ENCODE results near the gene ZKSCAN3.

The ZKSCAN3 gene

DNA sequence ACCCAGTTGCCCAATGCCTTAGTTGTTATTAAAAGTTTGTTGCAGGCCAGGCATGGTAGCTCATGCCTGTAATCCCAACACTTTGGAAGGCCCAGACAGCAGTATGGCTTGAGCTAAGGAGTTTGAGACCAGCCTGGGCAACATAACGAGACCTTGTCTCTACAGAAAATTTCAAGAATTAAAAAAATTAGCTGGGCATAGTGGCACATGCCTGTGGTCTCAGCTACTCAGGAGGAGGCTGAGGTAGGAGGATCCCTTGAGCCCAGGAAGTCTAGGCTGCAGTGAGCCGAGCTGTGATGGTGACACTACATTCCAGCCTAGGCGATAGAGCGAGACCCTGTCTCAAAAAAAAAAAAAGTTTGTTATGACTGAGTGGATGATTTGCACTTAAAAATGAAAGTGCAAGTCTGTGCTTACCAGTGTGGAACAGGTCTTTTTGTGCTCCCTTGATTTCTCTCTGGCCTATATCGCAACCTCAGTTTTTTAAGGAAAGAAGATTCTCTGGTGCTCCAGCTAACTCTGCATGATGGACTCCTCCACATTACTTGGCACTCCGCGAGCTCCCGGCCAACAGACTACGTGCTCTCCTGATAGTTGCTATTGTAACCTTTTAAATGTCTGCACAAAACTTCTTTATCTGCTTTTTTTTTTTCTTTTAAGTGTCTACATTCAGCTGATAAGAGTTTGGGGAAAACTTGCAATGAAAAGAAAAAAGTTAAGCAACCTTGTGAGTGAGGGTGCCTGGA is 22.1 kb downstream of the ZKSCAN3 start (continued):
- TF ChIP-seq, protein P1, sequence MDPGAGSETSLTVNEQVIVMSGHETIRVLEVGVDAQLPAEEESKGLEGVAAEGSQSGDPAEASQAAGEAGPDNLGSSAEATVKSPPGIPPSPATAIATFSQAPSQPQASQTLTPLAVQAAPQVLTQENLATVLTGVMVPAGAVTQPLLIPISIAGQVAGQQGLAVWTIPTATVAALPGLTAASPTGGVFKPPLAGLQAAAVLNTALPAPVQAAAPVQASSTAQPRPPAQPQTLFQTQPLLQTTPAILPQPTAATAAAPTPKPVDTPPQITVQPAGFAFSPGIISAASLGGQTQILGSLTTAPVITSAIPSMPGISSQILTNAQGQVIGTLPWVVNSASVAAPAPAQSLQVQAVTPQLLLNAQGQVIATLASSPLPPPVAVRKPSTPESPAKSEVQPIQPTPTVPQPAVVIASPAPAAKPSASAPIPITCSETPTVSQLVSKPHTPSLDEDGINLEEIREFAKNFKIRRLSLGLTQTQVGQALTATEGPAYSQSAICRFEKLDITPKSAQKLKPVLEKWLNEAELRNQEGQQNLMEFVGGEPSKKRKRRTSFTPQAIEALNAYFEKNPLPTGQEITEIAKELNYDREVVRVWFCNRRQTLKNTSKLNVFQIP (CRISPR knock-in tag; IDR thresholded peaks at IDR 0.05; ENCODE audit: borderline replicate concordance, low read depth) = no peak

DNA sequence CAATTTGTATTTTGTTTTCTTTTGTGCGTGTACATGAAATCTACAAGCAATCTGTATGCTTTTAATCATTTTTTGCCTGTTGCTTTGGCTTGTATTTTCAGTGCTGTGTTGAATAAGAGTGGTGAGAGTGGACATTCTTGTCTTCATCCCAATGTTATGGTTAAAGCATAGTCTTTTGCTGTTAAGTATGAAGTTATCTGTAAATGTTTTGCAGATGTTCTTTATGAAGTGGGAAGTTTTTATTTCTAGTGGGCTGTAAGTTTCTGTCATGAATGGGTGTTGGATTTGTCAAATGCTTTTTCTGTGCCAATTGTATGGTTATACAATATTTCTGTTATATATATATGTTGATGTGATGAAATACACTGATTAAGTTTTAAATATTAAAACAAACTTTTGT is 24.2 kb downstream of the ZKSCAN3 start:
- TF ChIP-seq ZNF8 (CRISPR knock-in tag; IDR thresholded peaks at IDR 0.05) = no peak
- TF ChIP-seq ISL1 (CRISPR knock-in tag; IDR thresholded peaks at IDR 0.05) = no peak
- TF ChIP-seq, protein P2, sequence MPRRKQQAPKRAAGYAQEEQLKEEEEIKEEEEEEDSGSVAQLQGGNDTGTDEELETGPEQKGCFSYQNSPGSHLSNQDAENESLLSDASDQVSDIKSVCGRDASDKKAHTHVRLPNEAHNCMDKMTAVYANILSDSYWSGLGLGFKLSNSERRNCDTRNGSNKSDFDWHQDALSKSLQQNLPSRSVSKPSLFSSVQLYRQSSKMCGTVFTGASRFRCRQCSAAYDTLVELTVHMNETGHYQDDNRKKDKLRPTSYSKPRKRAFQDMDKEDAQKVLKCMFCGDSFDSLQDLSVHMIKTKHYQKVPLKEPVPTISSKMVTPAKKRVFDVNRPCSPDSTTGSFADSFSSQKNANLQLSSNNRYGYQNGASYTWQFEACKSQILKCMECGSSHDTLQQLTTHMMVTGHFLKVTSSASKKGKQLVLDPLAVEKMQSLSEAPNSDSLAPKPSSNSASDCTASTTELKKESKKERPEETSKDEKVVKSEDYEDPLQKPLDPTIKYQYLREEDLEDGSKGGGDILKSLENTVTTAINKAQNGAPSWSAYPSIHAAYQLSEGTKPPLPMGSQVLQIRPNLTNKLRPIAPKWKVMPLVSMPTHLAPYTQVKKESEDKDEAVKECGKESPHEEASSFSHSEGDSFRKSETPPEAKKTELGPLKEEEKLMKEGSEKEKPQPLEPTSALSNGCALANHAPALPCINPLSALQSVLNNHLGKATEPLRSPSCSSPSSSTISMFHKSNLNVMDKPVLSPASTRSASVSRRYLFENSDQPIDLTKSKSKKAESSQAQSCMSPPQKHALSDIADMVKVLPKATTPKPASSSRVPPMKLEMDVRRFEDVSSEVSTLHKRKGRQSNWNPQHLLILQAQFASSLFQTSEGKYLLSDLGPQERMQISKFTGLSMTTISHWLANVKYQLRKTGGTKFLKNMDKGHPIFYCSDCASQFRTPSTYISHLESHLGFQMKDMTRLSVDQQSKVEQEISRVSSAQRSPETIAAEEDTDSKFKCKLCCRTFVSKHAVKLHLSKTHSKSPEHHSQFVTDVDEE (CRISPR knock-in tag; IDR thresholded peaks at IDR 0.05) = no peak
- no peak for TF ChIP-seq CSDC2 (CRISPR knock-in tag; IDR thresholded peaks at IDR 0.05)
- TF ChIP-seq RARB (CRISPR knock-in tag; IDR thresholded peaks at IDR 0.05) = no peak
- no peak for TF ChIP-seq ZNF70 (CRISPR knock-in tag; IDR thresholded peaks at IDR 0.05)
- no peak for TF ChIP-seq ZFP30 (CRISPR knock-in tag; IDR thresholded peaks at IDR 0.05)
- TF ChIP-seq, protein P1 (CRISPR knock-in tag; IDR thresholded peaks at IDR 0.05; ENCODE audit: borderline replicate concordance, low read depth) = no peak
- no peak for TF ChIP-seq ZNF565 (CRISPR knock-in tag; conservative IDR thresholded peaks at IDR 0.05; ENCODE audit: low read depth)
- TF ChIP-seq SNAI2 (CRISPR knock-in tag; IDR thresholded peaks at IDR 0.05) = no peak
- TF ChIP-seq, protein P3, sequence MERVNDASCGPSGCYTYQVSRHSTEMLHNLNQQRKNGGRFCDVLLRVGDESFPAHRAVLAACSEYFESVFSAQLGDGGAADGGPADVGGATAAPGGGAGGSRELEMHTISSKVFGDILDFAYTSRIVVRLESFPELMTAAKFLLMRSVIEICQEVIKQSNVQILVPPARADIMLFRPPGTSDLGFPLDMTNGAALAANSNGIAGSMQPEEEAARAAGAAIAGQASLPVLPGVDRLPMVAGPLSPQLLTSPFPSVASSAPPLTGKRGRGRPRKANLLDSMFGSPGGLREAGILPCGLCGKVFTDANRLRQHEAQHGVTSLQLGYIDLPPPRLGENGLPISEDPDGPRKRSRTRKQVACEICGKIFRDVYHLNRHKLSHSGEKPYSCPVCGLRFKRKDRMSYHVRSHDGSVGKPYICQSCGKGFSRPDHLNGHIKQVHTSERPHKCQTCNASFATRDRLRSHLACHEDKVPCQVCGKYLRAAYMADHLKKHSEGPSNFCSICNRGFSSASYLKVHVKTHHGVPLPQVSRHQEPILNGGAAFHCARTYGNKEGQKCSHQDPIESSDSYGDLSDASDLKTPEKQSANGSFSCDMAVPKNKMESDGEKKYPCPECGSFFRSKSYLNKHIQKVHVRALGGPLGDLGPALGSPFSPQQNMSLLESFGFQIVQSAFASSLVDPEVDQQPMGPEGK (CRISPR knock-in tag; IDR thresholded peaks at IDR 0.05; ENCODE audit: borderline replicate concordance) = no peak
- TF ChIP-seq ARNTL (CRISPR knock-in tag; IDR thresholded peaks at IDR 0.05; ENCODE audit: borderline replicate concordance, low read depth) = no peak
- no peak for ATAC-seq

DNA sequence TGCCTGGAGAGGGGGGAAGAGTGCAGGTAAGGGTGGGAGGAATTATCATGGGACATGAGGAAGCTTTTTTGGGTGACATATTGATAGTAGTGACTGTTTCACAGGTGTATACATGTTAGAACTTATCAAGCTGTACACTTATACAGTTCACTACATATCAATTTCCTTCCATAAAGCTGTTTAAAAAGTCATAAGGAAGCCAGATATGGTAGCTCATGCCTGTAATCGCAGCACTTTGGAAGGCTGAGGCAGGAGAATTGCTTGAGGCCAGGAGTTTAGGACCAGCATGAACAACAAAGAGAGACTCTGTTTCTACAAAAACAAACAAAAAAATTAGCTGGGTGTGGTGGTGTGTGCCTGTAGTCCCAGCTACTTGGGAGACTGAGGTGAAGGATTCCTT is 28.1 kb downstream of the ZKSCAN3 start:
- TF ChIP-seq RARB (CRISPR knock-in tag; IDR thresholded peaks at IDR 0.05) = no peak
- TF ChIP-seq, protein P3 (CRISPR knock-in tag; IDR thresholded peaks at IDR 0.05; ENCODE audit: borderline replicate concordance) = no peak
- TF ChIP-seq, protein P1 (CRISPR knock-in tag; IDR thresholded peaks at IDR 0.05; ENCODE audit: borderline replicate concordance, low read depth) = no peak
- no peak for TF ChIP-seq ZNF8 (CRISPR knock-in tag; IDR thresholded peaks at IDR 0.05)
- no peak for TF ChIP-seq ARNTL (CRISPR knock-in tag; IDR thresholded peaks at IDR 0.05; ENCODE audit: borderline replicate concordance, low read depth)
- no peak for TF ChIP-seq CSDC2 (CRISPR knock-in tag; IDR thresholded peaks at IDR 0.05)
- no peak for ATAC-seq

DNA sequence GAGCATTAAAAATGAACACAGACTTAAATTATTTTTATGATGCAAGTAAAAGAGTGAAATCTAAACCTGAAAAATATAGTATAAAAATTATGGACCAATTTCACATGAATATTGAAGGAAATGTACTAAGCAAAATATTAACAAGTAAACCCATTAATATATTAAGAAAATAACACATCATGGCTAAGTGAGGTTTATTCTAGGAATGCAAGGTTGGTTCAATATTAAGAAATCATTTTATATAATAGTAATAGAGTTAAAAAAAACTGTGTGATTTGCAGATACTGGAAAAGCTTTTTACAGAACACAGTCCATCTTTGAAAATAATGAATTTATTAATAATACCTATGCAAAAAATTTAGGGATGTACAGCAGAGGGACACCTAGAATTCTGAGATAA is 28.9 kb downstream of the ZKSCAN3 start:
- no peak for ATAC-seq
- TF ChIP-seq ARNTL (CRISPR knock-in tag; IDR thresholded peaks at IDR 0.05; ENCODE audit: borderline replicate concordance, low read depth) (no peak), ESRRG (CRISPR knock-in tag; IDR thresholded peaks at IDR 0.05) (no peak), GLIS3 (CRISPR knock-in tag; IDR thresholded peaks at IDR 0.05) (no peak), OSR1 (CRISPR knock-in tag; IDR thresholded peaks at IDR 0.05) (no peak), PPARA (CRISPR knock-in tag; IDR thresholded peaks at IDR 0.05; ENCODE audit: borderline replicate concordance) (no peak), TOX (CRISPR knock-in tag; IDR thresholded peaks at IDR 0.05; ENCODE audit: borderline replicate concordance) (no peak), CSDC2 (CRISPR knock-in tag; IDR thresholded peaks at IDR 0.05) (no peak), SNAI2 (CRISPR knock-in tag; IDR thresholded peaks at IDR 0.05) (no peak), ISL1 (CRISPR knock-in tag; IDR thresholded peaks at IDR 0.05) (no peak)
- TF ChIP-seq, protein P3 (CRISPR knock-in tag; IDR thresholded peaks at IDR 0.05; ENCODE audit: borderline replicate concordance) = no peak
